Mucosa of descending colon (tissue), 3 donors: ENCODE results near the gene PCSK4. TPM values are rescaled to one million over a fixed set of nuclear protein-coding genes. Genes with fewer than 3 reads are reported as not detected.

Experiments used
- ATAC-seq: fragments of 200-7000 bp; cut with Tn5 transposase; one replicate; pipeline ENCODE4 v1.9.1; 2020; ENCODE audit warnings: mild to moderate bottlenecking, moderate library complexity
- DNase-seq, 3 donors: peaks; one replicate each; pipeline ENCODE4 v3.0.0-alpha.2; 2020
- H3K36me3 ChIP-seq: fragments of 200-600 bp; one replicate; pipeline ENCODE4 v1.8.0; 2021; ENCODE audit warnings: low read depth, mild to moderate bottlenecking
- H3K4me1 ChIP-seq: fragments of 200-600 bp; one replicate; pipeline ENCODE4 v1.8.0; 2021; ENCODE audit warnings: low read depth, mild to moderate bottlenecking
- H3K4me3 ChIP-seq: fragments of 200-600 bp; one replicate; pipeline ENCODE4 v1.8.0; 2021; ENCODE audit warnings: mild to moderate bottlenecking
- H3K9me3 ChIP-seq: fragments of 200-600 bp; one replicate; pipeline ENCODE4 v1.8.0; 2021; ENCODE audit warnings: mild to moderate bottlenecking
- CTCF ChIP-seq: fragments of 200-600 bp; IDR thresholded peaks from one replicate; pipeline ENCODE4 v1.8.0; 2022; ENCODE audit warnings: antibody characterized with exemption, mild to moderate bottlenecking
- intact Hi-C, 2 donors: fragments of 100-400 bp; cut with DNase I in 1 of 2; cut with micrococcal nuclease in 1 of 2; formaldehyde crosslinking; loops; one replicate each; pipeline versions ENCODE4 v1.11.0 to v1.11.1; 2022; cut with DNase I, micrococcal nuclease
- total RNA-seq, 3 donors: library from RNA; stranded (reverse); fragmentation: NEBNext Ultra II Directional in 2 of 3; extraction: Animal tissue kit (Norgen Biotek cat#: 25700) in 2 of 3; gene quantifications; one replicate each; pipeline versions ENCODE4 v1.2.1 to v1.2.4, GENCODE V29; 2021 to 2023
- donor health status: DM: no; HTN: no; CAD: no; lungs with moderate emphysema.
- donor health status: DM: no; HTN: no; CAD: no.
- donor health status: DM: no; HTN: yes; CAD: no.

Gene PCSK4
- total RNA-seq, 3 donors from 2014 or later = 3.3 to 7.5 (median 4.9) TPM

GRCh38 chr19:1453525-1454364 lies 36.4 kb downstream of the PCSK4 start:
- DNase-seq = no peak
- TF ChIP-seq CTCF = no peak
- intact Hi-C loops = no loop called here

GRCh38 chr19:1452802-1453524 lies 37.2 kb downstream of the PCSK4 start:
- Histone ChIP-seq H3K36me3 (no peaks in the 10 kb centered on the region), H3K4me3 (no peak overlapping the region), H3K9me3 (no peaks in the 10 kb centered on the region), H3K4me1 (peaks cover 21% of the 10 kb centered on the region)
- ATAC-seq = no peak
- TF ChIP-seq CTCF = no peak
- intact Hi-C loops = no loop called here
- DNase-seq = no peak

More at GRCh38 chr19:1453525-1454364, 36.4 kb downstream of the PCSK4 start:
- ATAC-seq = no peak
- no peaks in the 10 kb centered on the region for H3K9me3 ChIP-seq
- peaks cover 21% of the 10 kb centered on the region for H3K4me1 ChIP-seq
- H3K36me3 ChIP-seq = no peaks in the 10 kb centered on the region
- no peak overlapping the region for H3K4me3 ChIP-seq

GRCh38 chr19:1451916-1452801 lies 38.0 kb downstream of the PCSK4 start:
- ATAC-seq (no peak), DNase-seq (no peak)
- intact Hi-C loops = no loop called here
- no peak overlapping the region for H3K4me3 ChIP-seq
- no peak for TF ChIP-seq CTCF
- no peaks in the 10 kb centered on the region for H3K36me3 ChIP-seq
- peaks cover 21% of the 10 kb centered on the region for H3K4me1 ChIP-seq
- H3K9me3 ChIP-seq = no peaks in the 10 kb centered on the region

GRCh38 chr19:1450735-1451731 lies 39.1 kb downstream of the PCSK4 start:
- peaks cover 18% of the 10 kb centered on the region for H3K4me1 ChIP-seq
- ATAC-seq = no peak
- no peaks in the 10 kb centered on the region for H3K36me3 ChIP-seq
- H3K4me3 ChIP-seq = no peak overlapping the region
- no peaks in the 10 kb centered on the region for H3K9me3 ChIP-seq
- DNase-seq = no peak
- TF ChIP-seq CTCF = no peak
- intact Hi-C loops = no loop called here
